ENCODE measurements around the gene GRM8. TPM values are rescaled to one million over a fixed set of nuclear protein-coding genes. Genes with fewer than 3 reads are reported as not detected.

Gene GRM8
- polyA plus RNA-seq, 1 donor (not counting 4 experiments of a cell fraction or from before 2014, with no cell fraction given): not detected

GRCh38 chr7:127290116-127290655 is 37.4 kb upstream of the GRM8 start:
- H3K9ac ChIP-seq (ENCODE audit: control insufficient read depth, extremely low read depth, insufficient read depth, low read length): no peak overlapping the region
- FAIRE-seq: no peak
- H3K4me3 ChIP-seq (ENCODE audit: control insufficient read depth in 2 of 3, extremely low read depth in 1 of 3, insufficient read depth in 2 of 3, low read depth in 1 of 3, low read length in 3 of 3): no peak overlapping the region
- peaks cover 11% of the 10 kb centered on the region for H3K4me1 ChIP-seq (ENCODE audit: control insufficient read depth, extremely low read depth, insufficient read depth, low read length)
- H2AFZ ChIP-seq (ENCODE audit: control insufficient read depth, low read length): no peak overlapping the region
- H4K20me1 ChIP-seq (ENCODE audit: control insufficient read depth, extremely low read depth, insufficient read depth, low read length): no peaks in the 10 kb centered on the region
- dilution Hi-C loops (cut with MboI; ENCODE audit: extremely low pct_ligation_motif_present, low sequenced_read_pairs): no loop called here
- H3K9me3 ChIP-seq (ENCODE audit: control insufficient read depth, low read depth, low read length): no peaks in the 10 kb centered on the region
- no peak overlapping the region for H3K27ac ChIP-seq (ENCODE audit: control insufficient read depth, insufficient read depth, low read length)
- TF ChIP-seq EZH2 (IDR thresholded peaks at IDR 0.05; ENCODE audit: low read length) (no peak), CTCF (optimal IDR thresholded peaks at IDR 0.05 in 1 of 3, IDR thresholded peaks at IDR 0.05 in 1 of 3, conservative IDR thresholded peaks at IDR 0.05 in 1 of 3; ENCODE audit: extremely low read depth in 1 of 3, insufficient read depth in 2 of 3, low read length in 3 of 3) (no peak)
- H3K27me3 ChIP-seq (ENCODE audit: control insufficient read depth, extremely low read depth, insufficient read depth, low read length): no peaks in the 10 kb centered on the region
- H3K9me1 ChIP-seq (ENCODE audit: control insufficient read depth, extremely low read depth, insufficient read depth, low read length): no peaks in the 10 kb centered on the region
- H3K79me2 ChIP-seq (ENCODE audit: control insufficient read depth, insufficient read depth, low read length): no peaks in the 10 kb centered on the region
- DNase-seq (ENCODE audit: low read depth, low spot score): no peak
- H3K4me2 ChIP-seq (ENCODE audit: control insufficient read depth, extremely low read depth, insufficient read depth, low read depth, low read length): no peak overlapping the region
- no peaks in the 10 kb centered on the region for H3K36me3 ChIP-seq (ENCODE audit: control insufficient read depth in 2 of 2, extremely low read depth in 1 of 2, insufficient read depth in 2 of 2, low read length in 2 of 2)

- Histone ChIP-seq H3K4me2 (ENCODE audit: control insufficient read depth, extremely low read depth, insufficient read depth, low read depth, low read length) (peak overlapping the region; percentile 46), H3K27ac (ENCODE audit: control insufficient read depth, insufficient read depth, low read length) (no peak overlapping the region), H3K79me2 (ENCODE audit: control insufficient read depth, insufficient read depth, low read length) (no peaks in the 10 kb centered on the region), H4K20me1 (ENCODE audit: control insufficient read depth, extremely low read depth, insufficient read depth, low read length) (no peaks in the 10 kb centered on the region), H3K9ac (ENCODE audit: control insufficient read depth, extremely low read depth, insufficient read depth, low read length) (no peak overlapping the region), H3K36me3 (ENCODE audit: control insufficient read depth in 2 of 2, extremely low read depth in 1 of 2, insufficient read depth in 2 of 2, low read length in 2 of 2) (no peaks in the 10 kb centered on the region), H3K9me1 (ENCODE audit: control insufficient read depth, extremely low read depth, insufficient read depth, low read length) (no peaks in the 10 kb centered on the region), H2AFZ (ENCODE audit: control insufficient read depth, low read length) (peak overlapping the region; percentile 61), H3K4me3 (ENCODE audit: control insufficient read depth in 2 of 3, extremely low read depth in 1 of 3, insufficient read depth in 2 of 3, low read depth in 1 of 3, low read length in 3 of 3) (no peak overlapping the region), H3K4me1 (ENCODE audit: control insufficient read depth, extremely low read depth, insufficient read depth, low read length) (peaks cover 11% of the 10 kb centered on the region), H3K9me3 (ENCODE audit: control insufficient read depth, low read depth, low read length) (no peaks in the 10 kb centered on the region), H3K27me3 (ENCODE audit: control insufficient read depth, extremely low read depth, insufficient read depth, low read length) (no peaks in the 10 kb centered on the region)
- TF ChIP-seq EZH2 (IDR thresholded peaks at IDR 0.05; ENCODE audit: low read length) (no peak), CTCF (optimal IDR thresholded peaks at IDR 0.05 in 1 of 3, IDR thresholded peaks at IDR 0.05 in 1 of 3, conservative IDR thresholded peaks at IDR 0.05 in 1 of 3; ENCODE audit: extremely low read depth in 1 of 3, insufficient read depth in 2 of 3, low read length in 3 of 3) (no peak)
- DNase-seq (ENCODE audit: low read depth, low spot score) (peak; percentile 11), FAIRE-seq (peak; percentile 53)
- dilution Hi-C loops (cut with MboI; ENCODE audit: extremely low pct_ligation_motif_present, low sequenced_read_pairs): no loop called here
These were observed 34.4 kb upstream of the GRM8 start for GRCh38 chr7:127287133-127287532.
